Panc1 (cell line): ENCODE results near the gene TTLL10. TPM values are rescaled to one million over a fixed set of nuclear protein-coding genes. Genes with fewer than 3 reads are reported as not detected.

Source experiments
- ATAC-seq: fragments of 200-7000 bp; cut with Tn5 transposase; 2 replicates; pipeline ENCODE4 v1.9.1; 2020; ENCODE audit warnings: mild to moderate bottlenecking, moderate library complexity
- BruUV-seq: library from RNA; stranded (reverse); fragments of 400-500 nt; replicated peaks from 2 replicates; lab custom pipeline; 2021; lab: Mats Ljungman, UMichigan
- CTCF ChIA-PET: fragments of 300-600 bp; sonication (Branson Sonifier 250); formaldehyde crosslinking; loops from one replicate; lab custom pipeline; 2022; ENCODE audit warnings: antibody characterized with exemption; lab: Charles Lee
- POLR2A ChIA-PET: fragments of 300-600 bp; sonication (Branson Sonifier 250); formaldehyde crosslinking; loops from one replicate; lab custom pipeline; 2022; ENCODE audit warnings: antibody characterized with exemption; lab: Charles Lee
- DNase-seq: peaks from one replicate; pipeline ENCODE4 v3.0.0-alpha.2; 2010; ENCODE audit warnings: low read depth, low spot score
- H3K27ac ChIP-seq: 2 replicates; pipeline ENCODE4 v1.5.1; 2011; ENCODE audit warnings: mild to moderate bottlenecking, low read length, inconsistent platforms
- H3K27me3 ChIP-seq: fragments of 200-500 bp; sonication (Bioruptor generic); 2 replicates; pipeline ENCODE4 v1.6.0; 2014; ENCODE audit warnings: low read length, inconsistent platforms; ENCODE audit not compliant: control insufficient read depth, insufficient read depth
- H3K36me3 ChIP-seq: fragments of 200-500 bp; sonication (Bioruptor generic); 2 replicates; pipeline ENCODE4 v1.5.1; 2014; ENCODE audit warnings: inconsistent platforms, mild to moderate bottlenecking, low read length, moderate library complexity; ENCODE audit not compliant: control insufficient read depth, insufficient read depth
- H3K4me1 ChIP-seq: 2 replicates; pipeline ENCODE4 v1.5.1; 2011; ENCODE audit warnings: inconsistent platforms, mild to moderate bottlenecking, low read length, moderate library complexity; ENCODE audit not compliant: control insufficient read depth, insufficient read depth
- H3K4me3 ChIP-seq, 2 experiments: 2 replicates each; pipeline ENCODE4 v1.5.1; 2011 to 2012; ENCODE audit warnings: low read depth in 2 of 2, low read length in 2 of 2, mild to moderate bottlenecking in 2 of 2, inconsistent platforms in 1 of 2, moderate library complexity in 1 of 2
- H3K9me3 ChIP-seq: fragments of 200-500 bp; sonication (Bioruptor generic); 2 replicates; pipeline ENCODE4 v1.5.1; 2014; ENCODE audit warnings: low read depth, mild to moderate bottlenecking, inconsistent platforms, low read length, moderate library complexity; ENCODE audit not compliant: control insufficient read depth, insufficient read depth
- CTCF ChIP-seq: fragments of 450-650 bp; IDR thresholded peaks from 2 replicates; pipeline ENCODE4 v1.5.1; 2017; ENCODE audit warnings: mild to moderate bottlenecking
- POLR2AphosphoS5 ChIP-seq: IDR thresholded peaks from 2 replicates; pipeline ENCODE4 v1.6.1; 2012; ENCODE audit warnings: mild to moderate bottlenecking, low read depth, low read length, moderate library complexity
- REST ChIP-seq, 2 experiments: IDR thresholded peaks; 2 replicates each; pipeline ENCODE4 v1.6.1; 2011 to 2012; ENCODE audit warnings: low read depth in 2 of 2, control low read depth in 1 of 2, low read length in 1 of 2, mild to moderate bottlenecking in 1 of 2, moderate library complexity in 1 of 2; ENCODE audit not compliant: insufficient read depth in 1 of 2
- SIN3A ChIP-seq: IDR thresholded peaks from 2 replicates; pipeline ENCODE4 v1.6.1; 2012; ENCODE audit warnings: low read depth, mild to moderate bottlenecking, low read length, moderate library complexity, borderline replicate concordance; ENCODE audit not compliant: insufficient read depth
- TCF7L2 ChIP-seq: IDR thresholded peaks from 2 replicates; pipeline ENCODE4 v1.6.1; 2011; ENCODE audit warnings: mild to moderate bottlenecking, low read depth, low read length, inconsistent platforms
- in situ Hi-C: cut with HindIII; loops from 2 replicates; pipeline ENCODE4 v1.10.0; 2016; ENCODE audit warnings: low sequenced_read_pairs, low pct_unique_long_range_greater_than_20kb
- intact Hi-C: fragments of 100-400 bp; cut with micrococcal nuclease; formaldehyde crosslinking; loops from one replicate; pipeline ENCODE4 v1.10.0; 2022; ENCODE audit not compliant: unreplicated experiment
- total RNA-seq: library from RNA; stranded (reverse); gene quantifications from one replicate; pipeline ENCODE4 v1.2.1, GENCODE V29; 2021; ENCODE audit not compliant: unreplicated experiment

The TTLL10 gene
- total RNA-seq, 1 experiment from 2014 or later: not detected

- ATAC-seq: no peak
- POLR2A ChIA-PET: no interaction called here
- H3K27ac ChIP-seq: no peak overlapping the region
- CTCF ChIA-PET: no interaction called here
- TF ChIP-seq POLR2AphosphoS5 (no peak), REST (IDR thresholded peaks at IDR 0.05; ENCODE audit: insufficient read depth in 1 of 2, low read depth in 2 of 2, low read length in 1 of 2) (no peak), TCF7L2 (no peak), CTCF (no peak), SIN3A (no peak)
- no peaks in the 10 kb centered on the region for H3K36me3 ChIP-seq
- no peaks in the 10 kb centered on the region for H3K27me3 ChIP-seq
- DNase-seq: no peak
- no peak overlapping the region for H3K4me3 ChIP-seq
- in situ Hi-C loops: no loop called here
- H3K4me1 ChIP-seq: no peaks in the 10 kb centered on the region
- intact Hi-C loops: no loop called here
- BruUV-seq: no TSS peak
- H3K9me3 ChIP-seq: no peaks in the 10 kb centered on the region
Measured at GRCh38 chr1:1134300-1134970, 39.2 kb upstream of the TTLL10 start.

- TF ChIP-seq TCF7L2 (no peak), SIN3A (no peak), REST (IDR thresholded peaks at IDR 0.05; ENCODE audit: insufficient read depth in 1 of 2, low read depth in 2 of 2, low read length in 1 of 2) (no peak), CTCF (no peak), POLR2AphosphoS5 (no peak)
- Histone ChIP-seq H3K4me1 (no peaks in the 10 kb centered on the region), H3K4me3 (no peak overlapping the region), H3K27me3 (no peaks in the 10 kb centered on the region), H3K36me3 (no peaks in the 10 kb centered on the region), H3K9me3 (no peaks in the 10 kb centered on the region), H3K27ac (no peak overlapping the region)
- DNase-seq (no peak), ATAC-seq (no peak)
- in situ Hi-C loops: no loop called here
- no TSS peak for BruUV-seq
- ChIA-PET POLR2A (no interaction called here), CTCF (no interaction called here)
- intact Hi-C loops: no loop called here
Measured at GRCh38 chr1:1135339-1136136, 38.1 kb upstream of the TTLL10 start.
